Glomerular visceral epithelial cell (primary cell): ENCODE data around the gene BRINP1.

Experiments used
- DNase-seq: peaks from one replicate; pipeline ENCODE4 v3.0.0-alpha.2; 2016; ENCODE audit errors: extremely low spot score

BRINP1 gene, protein sequence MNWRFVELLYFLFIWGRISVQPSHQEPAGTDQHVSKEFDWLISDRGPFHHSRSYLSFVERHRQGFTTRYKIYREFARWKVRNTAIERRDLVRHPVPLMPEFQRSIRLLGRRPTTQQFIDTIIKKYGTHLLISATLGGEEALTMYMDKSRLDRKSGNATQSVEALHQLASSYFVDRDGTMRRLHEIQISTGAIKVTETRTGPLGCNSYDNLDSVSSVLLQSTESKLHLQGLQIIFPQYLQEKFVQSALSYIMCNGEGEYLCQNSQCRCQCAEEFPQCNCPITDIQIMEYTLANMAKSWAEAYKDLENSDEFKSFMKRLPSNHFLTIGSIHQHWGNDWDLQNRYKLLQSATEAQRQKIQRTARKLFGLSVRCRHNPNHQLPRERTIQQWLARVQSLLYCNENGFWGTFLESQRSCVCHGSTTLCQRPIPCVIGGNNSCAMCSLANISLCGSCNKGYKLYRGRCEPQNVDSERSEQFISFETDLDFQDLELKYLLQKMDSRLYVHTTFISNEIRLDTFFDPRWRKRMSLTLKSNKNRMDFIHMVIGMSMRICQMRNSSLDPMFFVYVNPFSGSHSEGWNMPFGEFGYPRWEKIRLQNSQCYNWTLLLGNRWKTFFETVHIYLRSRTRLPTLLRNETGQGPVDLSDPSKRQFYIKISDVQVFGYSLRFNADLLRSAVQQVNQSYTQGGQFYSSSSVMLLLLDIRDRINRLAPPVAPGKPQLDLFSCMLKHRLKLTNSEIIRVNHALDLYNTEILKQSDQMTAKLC

DNA sequence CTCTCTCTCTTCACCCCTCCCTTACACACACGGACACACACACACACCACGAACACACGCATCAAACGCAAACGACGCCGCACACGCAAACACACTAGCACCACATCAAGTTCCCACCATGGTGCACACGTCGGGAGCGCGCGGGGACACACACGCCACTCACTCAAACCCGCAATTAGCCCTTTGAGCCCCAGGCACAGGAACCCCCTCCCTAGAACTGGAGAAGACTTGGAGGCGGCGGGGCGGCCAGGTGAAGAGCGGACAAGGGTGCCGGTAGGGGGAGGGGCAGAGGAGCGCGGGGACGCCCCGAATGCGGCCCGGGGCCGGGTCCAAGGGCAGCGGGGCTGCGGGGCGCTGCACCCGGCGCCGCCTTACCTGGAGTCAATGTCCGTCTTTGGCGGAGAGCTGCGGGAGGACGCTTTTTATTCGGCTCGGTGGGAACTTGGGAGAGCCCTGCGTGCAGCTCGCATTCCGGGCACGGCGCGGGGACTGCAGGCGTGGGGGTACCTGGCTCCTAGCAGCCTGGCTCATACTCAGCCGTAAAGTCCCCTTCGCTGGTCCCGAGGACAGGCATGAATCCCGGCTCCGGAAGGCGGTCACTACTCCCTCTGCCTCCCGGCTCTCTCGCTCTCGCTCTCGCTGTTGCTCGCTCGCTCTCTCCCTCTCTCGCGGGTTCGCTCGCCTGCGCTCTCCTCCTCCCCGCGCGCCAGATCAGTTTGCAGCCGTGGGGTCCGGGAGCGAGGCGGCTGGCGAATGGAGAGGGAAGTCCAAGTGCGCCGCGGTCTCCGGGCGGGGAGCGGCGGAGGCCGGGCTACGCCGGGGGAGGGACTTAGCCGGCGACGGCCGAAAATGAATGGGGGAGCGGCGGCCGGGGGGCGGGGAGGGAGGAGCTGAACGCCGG, at the start of gene BRINP1:
Gene BRINP1, minus strand, starts transcription at position 755 of the 901 bp plus-strand sequence. CDS start 56,080 bp downstream, outside the sequence.
- peak; percentile 54 for DNase-seq

DNA sequence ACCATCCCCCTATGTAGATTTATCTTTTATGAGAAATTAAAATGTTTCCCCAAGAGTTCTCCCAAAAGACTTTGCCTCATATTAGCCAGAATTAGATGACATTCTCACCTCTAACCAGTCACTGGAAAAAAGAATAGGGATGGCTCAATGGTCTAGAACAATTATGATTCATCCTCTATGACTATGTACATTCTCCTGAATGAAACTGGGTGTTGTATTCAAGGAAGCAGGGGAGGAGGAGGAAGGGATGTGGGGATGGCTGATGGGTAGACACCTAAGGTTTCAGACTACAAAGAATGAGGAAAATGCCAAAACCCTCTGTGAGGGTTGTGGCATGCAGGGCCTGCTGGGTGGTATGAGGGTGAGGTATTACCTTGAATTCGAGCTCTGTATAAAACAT, 49.5 kb upstream of the BRINP1 start:
- DNase-seq = no peak

DNA sequence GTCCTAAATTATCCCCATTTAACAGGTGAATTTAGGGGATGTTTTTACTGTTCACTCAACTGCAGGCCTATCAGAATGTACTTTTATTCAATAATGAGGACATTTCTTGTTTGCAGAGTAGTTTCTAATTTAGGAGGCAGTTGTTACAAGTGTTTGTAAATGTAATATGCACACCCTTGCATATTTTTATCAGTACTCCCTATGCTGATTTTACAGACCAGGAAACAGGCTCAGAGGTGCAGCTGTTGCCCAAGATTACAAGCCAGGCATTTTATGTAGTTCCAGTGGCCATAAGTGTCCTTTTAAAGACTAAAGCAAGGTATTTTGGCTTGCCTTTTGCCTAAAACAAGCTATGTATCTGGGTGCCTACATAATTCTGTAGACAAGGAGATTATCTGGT, 47.6 kb upstream of the BRINP1 start:
- no peak for DNase-seq

DNA sequence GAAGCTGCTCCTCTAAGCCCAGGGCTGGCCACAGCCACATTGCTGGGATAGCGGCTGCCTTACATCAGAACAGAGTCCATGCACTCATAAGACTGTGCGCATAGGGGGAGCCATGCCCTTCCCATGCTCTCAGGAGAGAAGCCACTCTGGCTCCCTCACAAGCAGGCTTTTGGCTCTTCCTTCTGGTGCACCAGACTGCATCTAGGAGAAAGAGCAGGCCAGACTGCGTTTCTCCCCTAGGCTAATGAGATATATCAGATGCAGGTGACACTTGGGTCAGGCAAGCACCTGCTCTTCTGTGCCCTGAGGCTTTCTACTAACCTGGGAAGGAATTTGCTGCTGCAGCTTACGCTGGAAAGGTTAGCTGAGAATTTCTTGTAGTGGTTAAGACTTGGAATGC, 43.2 kb upstream of the BRINP1 start:
- no peak for DNase-seq

DNA sequence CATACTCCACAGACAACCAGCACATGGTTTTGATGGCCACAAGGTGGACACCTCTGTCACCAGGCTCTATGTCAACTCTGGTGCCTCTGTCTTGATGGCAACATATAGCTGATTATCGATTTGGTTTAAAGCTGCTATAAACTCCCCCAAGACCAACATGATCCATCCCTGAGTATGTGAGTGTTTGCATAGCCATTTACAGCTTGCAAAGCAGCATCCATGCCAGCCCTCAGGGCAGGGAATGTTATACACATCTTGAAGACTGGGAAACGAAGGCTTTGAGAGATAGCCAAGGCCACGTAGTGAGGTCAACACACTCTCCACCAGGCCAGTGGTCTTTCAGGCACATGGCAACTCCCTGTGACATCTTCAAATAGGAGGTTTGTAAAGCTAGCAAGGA, 40.3 kb upstream of the BRINP1 start:
- DNase-seq = no peak

DNA sequence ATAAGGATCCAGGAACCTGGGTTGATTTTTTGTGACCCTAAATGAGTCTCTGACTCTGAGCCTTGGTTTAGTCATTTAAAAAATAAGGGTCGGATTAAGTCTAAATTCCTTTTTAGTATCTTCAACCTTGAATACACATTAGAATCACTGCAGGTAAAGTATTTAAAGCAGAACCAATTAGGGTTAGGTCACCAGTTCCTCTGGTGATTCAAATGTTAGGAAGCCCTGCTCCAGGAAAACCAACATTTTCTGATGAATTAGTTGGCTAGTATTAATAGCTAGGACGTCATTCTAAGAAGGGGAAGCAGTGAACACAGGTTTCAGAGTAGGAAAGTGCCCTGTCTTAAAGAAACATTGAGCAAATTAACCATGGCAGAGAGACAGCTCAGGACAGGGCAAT, 31.4 kb upstream of the BRINP1 start:
- DNase-seq = no peak

DNA sequence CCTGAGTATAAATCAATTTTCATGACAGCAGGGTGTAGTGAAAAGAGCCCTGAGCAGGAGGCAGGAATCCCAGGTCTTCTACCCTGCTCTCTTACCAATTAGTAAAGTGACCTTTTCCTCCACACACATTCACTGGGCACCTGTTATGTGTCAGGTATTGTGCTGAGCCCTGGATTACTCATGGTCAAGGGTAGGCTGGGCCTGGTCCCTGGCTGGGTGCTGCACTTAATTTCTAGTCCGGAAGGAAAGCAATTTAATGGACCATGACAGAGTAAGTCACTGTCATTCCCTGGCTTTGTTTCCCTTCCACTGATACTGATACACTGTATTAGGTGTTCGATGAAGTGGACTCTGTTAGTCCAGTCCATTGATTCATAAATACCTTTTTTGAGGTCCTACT, 29.1 kb upstream of the BRINP1 start:
- DNase-seq = no peak

DNA sequence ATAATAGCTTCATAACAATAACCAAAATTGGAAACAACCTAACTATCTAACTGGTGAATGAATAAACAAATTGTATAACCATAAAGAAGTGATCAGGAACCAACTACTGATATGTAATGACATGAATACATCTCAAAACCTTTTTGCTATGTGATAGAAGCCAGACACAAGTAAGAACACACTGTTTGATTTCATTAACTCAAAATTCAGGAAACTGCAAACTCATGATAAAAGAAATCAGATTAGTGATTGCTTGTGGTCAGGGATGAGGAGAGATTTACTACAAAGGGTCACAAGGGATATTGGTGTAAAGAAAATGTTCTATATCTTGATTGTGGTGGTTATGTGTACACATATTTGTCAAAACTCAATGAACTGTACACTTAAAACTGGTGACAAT, 22.6 kb upstream of the BRINP1 start:
- no peak for DNase-seq

DNA sequence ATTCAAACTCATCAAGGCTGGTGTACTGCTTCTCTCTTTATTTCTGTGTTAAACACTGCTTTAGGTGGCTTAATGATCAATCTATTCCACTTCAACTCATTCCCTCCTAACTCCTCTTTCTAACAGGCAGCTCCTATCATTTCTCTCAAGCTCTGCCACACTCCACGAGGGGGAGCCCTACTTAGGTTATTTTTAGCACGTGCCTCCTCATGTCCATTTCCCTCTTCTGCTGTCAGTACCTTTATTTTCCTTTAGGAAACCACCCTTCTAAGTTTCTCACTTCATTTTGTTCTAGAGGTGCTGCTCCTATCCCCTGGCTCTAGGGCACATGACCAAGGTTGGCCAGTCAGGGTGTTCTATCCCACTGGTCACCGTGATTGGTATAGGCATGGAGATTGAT, 6.7 kb upstream of the BRINP1 start:
- peak; percentile 17 for DNase-seq

DNA sequence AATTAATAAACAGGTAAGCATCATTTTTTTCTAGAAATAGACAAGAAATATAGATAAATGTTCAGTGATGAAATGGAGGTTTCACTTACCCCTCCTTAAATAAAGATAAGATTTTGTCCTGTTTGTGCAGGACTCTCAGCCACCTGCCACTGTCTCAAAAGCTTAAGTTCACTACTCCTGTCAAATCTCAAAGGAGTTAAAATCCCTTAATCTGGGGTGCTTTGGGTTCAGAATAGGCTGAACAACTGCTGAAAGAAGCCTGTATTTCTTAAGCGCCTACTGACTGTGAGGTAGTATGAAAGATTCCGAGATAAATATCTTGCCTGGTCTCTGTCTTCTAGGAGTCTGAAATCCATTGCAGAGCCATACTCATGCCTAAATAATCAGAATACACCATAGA, 3.7 kb upstream of the BRINP1 start:
- no peak for DNase-seq

DNA sequence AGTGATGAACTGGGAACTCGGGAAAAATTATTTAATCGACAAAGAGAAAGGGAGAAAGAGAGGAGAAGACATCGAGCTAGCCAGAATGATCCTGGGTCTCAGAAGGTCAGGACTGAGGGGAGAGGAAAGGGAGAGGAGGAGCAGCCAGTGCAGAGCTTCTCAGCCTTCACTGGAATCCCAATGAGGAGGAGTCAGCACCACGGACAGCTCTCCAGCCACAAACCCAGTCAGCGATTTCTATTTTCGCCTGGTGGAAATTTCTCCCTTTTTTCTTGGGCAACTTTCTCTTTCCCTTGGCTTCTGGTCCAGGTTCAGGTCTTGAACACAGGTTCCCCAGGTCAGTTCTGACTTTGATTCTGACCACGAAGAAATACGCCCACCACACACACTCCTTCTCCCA, 1.6 kb upstream of the BRINP1 start:
- peak; percentile 38 for DNase-seq

DNA sequence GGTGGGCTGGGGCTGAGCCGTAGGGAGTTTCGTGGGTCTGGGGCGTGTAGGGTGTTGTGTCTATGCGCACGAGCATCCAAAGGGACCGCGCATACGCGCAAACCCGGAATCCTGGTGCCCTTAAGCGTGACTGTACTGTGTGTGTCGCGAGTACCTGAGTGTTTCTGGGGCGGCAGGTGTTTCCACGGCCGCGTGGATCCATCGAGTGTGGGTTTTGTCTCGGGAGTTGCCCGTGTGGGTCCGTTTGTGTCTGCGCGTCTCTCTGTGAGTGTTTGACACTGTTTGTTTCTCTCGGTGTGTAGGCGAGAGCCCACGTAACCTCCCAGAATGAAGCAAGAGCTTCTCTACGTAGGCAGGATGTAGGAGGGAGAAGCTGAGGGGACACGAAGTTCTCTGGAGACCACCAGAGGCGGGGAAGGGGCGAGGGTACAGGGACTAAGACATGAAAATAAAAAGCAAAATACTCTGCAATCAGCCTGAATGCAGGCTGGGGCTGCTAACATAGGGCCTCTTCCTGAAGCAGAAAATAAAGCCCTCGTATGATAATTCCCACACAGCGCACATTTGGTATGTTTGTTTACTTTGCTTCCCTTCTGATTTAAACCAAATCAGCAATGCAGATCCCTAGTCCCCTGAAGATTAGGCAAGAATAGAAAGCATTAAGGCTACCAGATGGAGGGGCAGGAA, 588 bp upstream of the BRINP1 start:
- DNase-seq = no peak

DNA sequence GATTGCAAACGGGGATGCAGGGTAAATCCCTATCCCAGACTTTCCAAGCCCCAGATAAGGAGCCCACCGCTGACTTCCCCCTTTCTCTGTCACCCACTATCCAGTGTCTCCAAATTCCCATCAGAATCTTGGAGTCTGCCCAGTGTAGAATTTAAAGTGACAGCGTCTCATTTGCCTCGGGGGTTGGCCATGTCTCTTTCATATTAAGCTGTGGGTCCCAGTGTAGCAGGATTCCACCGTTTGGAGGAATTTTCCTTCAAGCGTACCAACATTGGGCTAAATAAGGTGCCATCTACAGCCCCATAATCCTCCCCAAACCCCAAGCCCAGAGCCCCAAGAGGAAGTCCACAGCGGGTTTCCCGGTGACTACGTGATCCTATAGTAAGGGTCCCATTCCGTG, 1.1 kb downstream of the BRINP1 start:
- no peak for DNase-seq

DNA sequence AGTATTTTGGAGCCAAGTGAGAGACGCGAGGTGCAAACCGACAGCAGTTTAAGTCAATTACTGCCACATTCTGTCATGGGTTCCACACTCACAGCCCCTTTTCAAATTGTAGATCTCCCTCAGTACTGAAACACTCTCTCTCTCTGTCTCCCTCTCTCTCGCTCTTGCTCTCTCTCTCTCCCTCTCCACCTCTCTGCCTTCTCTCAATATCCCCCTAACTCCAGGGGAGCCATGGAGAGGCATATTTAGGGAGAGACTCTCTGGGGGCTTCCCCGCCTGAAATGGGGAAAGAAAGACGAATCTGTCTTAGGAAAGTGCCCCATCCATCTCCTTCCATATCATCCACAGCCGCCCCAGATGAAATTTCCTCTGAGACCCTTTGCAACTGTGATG, 1.6 kb downstream of the BRINP1 start:
- DNase-seq = no peak

DNA sequence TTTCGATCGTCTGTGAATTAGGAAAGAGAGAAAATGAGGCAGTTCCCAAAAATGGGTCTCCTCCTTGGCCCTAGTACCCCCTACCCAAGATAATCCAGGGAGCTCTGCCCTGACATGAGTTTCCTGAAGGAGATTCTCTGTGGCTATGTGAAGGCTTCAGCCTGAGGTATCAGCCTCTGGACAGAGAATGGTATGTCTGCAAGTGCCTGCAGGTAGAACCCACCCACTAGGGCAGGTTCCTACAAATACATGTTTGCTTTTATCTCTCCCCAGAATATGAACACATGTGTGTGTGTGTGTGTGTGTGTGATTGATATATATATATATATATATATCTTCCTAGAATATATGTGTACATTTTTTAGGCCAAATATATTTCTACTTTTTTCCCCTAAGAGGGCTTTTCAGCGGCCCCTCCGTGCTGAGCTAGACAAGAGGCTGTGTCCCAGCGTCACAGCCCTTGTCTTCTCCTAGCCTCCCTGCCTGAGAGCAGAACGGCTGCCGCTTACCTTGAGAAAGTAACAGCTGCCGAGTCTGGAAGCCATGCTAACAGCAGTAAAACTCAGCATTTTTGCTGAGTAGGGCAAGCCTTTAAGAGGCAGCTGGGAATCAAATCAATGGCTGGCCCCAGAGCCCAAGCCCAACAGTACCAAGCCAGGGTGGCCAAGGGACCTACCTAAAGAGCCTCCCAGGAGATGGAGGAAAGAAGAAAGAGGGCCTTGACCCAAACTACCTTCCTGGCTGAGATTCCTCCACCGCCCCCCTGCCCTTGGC, 2.1 kb downstream of the BRINP1 start:
- DNase-seq = no peak

DNA sequence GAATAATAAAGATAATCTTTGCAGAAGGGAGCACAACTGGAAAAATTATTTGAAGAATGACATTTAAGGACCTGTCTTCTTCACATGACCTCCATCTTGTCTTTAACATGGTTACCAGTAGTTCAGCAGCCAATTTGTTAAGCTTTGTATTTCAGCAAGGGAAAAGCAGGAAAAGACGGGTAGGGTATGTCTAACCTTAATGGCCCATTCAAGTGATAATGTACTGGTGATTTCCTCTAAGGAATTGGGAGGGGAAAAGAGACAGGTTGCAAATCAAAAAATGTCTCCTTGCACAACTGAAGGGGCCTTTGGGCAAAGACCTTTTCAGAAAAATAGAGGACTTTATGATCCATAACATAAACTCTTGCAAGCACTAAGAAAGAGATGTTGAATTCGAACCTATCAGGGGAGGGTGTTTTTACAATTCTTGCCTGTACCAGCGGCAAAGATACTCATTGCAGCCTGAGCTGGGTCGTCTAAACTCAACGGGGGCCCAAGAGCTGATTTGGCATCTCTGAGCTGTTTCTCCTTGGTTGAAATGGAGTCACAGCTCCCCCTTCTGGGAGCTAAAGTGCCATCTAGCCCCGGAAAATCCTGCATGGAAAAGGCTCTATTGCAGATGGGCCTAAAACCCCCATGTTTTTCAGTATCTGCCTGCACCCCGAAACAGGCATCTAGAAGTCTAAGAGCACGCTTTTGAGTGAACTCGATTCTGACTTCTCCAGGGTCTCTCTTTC, 3.8 kb downstream of the BRINP1 start:
- peak; percentile 28 for DNase-seq

DNA sequence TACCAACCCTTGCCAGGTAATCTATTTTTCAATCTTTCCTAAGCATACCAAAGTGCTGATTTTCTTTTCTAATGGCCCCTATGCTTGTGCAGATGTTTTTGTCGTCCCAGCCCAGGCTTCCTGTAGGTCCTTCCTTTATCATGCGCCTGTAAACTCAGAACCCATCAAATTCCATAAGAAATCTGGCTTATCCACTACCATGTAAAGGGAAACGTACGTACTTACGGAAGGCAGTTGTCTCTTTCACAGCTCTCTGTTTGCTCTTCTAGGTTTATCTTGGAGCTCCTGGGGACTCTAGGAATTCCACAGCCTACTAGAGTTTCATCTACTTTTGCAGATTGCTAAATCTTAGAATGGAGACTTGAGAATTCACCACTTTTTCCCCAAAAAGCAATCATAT, 9.0 kb downstream of the BRINP1 start:
- DNase-seq = no peak

DNA sequence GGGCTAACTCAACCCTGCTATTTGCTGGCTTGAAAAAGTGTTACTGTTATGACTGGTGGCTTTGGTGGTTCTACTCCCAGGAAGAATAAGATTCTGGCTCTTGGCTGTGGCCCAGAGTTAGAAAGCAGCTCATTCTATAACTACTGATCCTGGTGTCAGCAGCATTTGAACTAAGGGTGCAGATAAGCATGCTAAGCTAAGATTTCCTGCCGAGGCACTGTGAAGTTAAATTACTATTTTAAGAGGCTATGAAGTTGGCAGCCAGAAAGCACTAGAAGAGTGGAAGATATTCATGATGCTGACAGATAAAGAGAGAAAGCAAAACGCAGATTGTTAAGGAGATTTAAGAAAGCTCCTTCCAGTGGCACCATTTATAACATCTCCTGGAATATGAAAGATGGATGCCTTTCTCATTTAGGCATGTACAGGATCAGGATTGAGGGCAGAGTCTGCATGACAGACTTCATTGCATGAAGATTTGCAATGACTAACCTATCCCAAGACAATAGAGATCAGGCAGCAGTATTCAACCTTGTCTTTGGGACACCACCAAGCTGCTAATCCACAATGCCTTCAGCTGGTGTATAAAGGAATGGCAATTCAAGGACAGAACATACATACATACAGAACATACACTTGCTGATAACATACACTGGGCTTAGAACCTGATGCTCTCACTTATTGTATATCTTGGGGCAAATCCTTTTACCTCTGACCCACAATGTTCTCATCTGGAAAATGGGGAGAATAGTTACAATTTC, 11.7 kb downstream of the BRINP1 start:
- no peak for DNase-seq

DNA sequence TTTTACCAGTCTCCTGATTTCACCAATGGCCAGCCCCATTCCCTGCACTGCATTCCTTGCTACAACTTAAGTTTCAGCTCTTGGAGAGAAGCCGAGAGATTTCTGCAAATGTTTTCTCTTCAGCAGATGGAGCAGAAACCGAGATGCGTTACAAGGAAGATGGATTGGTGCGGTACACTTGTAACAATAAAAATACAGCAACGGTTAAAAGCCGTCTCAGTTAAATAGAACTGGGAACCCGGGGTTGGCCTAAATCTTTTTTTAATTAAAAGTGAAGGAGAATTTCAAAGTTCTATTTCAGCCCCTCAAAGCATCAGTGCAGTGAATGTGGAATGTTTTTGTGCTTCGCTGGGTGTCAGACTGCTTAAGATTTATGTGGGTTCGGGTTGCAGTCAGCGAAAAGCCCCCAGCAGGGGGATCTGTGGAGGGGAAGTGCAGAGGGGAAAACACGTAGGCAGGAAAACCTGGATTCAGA, 19.8 kb downstream of the BRINP1 start:
- no peak for DNase-seq
